Measurements from ENCODE around the gene TRIM37.
A peak's percentile ranks its signal among the peaks of the same experiment; 100 is the strongest.

TRIM37 gene

DNA sequence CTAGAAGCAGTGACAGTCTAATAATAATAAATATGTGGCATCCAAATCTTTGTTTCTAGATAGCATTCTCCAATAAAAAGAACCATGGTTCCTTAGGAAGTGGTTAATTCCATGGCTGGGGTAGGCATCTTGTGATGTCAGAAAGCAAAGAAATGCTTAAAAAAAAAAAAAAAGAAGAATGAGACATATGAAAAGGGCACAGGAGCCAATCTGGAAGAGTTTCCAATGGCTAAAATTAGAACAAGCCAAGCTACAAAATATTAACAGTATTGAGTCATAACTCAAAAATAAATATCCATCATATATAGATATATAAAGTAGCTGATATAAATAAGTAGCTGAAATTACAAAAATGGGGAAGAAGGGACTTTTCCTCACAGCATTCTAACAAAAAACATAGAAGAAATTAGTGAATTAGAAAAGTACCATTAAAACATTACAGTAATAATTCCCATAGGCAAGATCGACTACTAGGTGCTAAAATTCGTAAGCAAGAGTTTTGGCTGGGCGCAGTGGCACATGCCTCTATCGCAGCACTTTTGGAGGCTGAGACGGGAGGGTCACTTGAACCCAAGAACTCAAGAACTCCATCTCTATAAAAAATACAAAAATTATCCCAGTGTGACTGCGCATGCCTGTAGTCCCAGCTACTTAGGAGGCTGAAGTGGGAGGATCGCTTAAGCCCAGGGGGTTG, 111.3 kb downstream of the TRIM37 start:
- H3K9me3 ChIP-seq: no peaks in the 10 kb centered on the region
- peaks cover 0 to 33% (median 9%) of the 10 kb centered on the region in 4 donors for H3K4me1 ChIP-seq
- H3K4me3 ChIP-seq: no peak overlapping the region
- TF ChIP-seq, protein P1, sequence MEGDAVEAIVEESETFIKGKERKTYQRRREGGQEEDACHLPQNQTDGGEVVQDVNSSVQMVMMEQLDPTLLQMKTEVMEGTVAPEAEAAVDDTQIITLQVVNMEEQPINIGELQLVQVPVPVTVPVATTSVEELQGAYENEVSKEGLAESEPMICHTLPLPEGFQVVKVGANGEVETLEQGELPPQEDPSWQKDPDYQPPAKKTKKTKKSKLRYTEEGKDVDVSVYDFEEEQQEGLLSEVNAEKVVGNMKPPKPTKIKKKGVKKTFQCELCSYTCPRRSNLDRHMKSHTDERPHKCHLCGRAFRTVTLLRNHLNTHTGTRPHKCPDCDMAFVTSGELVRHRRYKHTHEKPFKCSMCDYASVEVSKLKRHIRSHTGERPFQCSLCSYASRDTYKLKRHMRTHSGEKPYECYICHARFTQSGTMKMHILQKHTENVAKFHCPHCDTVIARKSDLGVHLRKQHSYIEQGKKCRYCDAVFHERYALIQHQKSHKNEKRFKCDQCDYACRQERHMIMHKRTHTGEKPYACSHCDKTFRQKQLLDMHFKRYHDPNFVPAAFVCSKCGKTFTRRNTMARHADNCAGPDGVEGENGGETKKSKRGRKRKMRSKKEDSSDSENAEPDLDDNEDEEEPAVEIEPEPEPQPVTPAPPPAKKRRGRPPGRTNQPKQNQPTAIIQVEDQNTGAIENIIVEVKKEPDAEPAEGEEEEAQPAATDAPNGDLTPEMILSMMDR (IDR thresholded peaks at IDR 0.05): no peak
- H3K27ac ChIP-seq: peak overlapping the region; percentile 32 to 38
- intact Hi-C loops (cut with DNase I; ENCODE audit: low total_unique reads): no loop called here
- DNase-seq: no peak
- no peaks in the 10 kb centered on the region for H3K27me3 ChIP-seq
- peaks cover 0 to 9% (median 5%) of the 10 kb centered on the region in 3 donors for H3K36me3 ChIP-seq

DNA sequence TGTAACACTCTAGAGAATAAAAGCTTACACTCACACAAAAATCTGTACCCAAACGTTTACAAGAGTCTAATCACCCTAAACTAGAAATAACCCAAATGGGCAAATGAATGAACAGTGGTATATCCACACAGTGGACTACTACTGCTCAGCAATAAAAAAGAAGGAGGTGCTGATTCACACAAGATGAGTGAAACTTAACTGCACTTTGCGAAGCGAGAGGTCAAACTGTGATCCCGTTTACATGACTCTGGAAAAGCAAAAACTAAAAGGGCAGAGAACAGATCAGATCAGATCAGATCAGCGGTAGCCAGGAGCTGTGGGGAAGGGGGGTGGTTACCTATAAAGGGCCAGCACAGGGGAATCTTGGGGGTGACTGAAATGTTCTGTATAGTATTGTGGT, 113.4 kb downstream of the TRIM37 start:
- DNase-seq: no peak
- TF ChIP-seq, protein P1 (IDR thresholded peaks at IDR 0.05): no peak
- no peaks in the 10 kb centered on the region for H3K27me3 ChIP-seq
- intact Hi-C loops (cut with DNase I; ENCODE audit: low total_unique reads): no loop called here
- no peak overlapping the region for H3K4me3 ChIP-seq
- peaks cover 0 to 33% (median 9%) of the 10 kb centered on the region in 4 donors for H3K4me1 ChIP-seq
- H3K27ac ChIP-seq: no peak overlapping the region
- no peaks in the 10 kb centered on the region for H3K9me3 ChIP-seq
- no peaks in the 10 kb centered on the region for H3K36me3 ChIP-seq

DNA sequence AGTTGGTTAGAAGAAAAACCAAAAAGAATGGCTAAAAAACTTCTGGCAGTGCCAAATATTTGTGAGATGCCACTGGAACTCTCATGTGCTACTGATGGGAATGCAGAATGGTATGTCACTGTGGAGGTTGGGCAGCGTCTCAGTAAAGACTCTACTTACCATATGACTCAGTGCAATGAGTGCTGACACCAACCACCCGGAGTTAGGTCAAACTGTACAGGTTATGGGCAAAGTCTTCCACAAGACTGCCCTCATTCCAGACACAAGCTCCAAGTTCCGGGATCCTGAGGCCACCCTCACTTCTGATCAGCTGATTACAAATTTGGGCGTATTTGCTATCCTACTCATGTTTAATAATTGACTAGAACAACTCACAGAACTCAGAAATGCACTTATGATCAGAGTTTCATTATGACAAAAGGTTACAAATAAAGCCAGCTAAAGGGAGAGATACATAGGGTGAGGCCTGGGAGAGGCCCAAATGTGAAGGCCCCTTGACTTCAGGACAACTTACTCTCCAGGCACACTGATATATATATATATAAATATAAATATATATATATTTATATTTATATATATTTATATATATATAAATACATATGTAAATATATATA, 114.9 kb downstream of the TRIM37 start:
- Histone ChIP-seq H3K4me3 (no peak overlapping the region), H3K36me3 (no peaks in the 10 kb centered on the region), H3K9me3 (no peaks in the 10 kb centered on the region), H3K27me3 (no peaks in the 10 kb centered on the region), H3K27ac (no peak overlapping the region), H3K4me1 (peaks cover 0 to 23% (median 9%) of the 10 kb centered on the region in 4 donors)
- TF ChIP-seq, protein P1 (IDR thresholded peaks at IDR 0.05): no peak
- DNase-seq: no peak
- intact Hi-C loops (cut with DNase I; ENCODE audit: low total_unique reads): no loop called here

DNA sequence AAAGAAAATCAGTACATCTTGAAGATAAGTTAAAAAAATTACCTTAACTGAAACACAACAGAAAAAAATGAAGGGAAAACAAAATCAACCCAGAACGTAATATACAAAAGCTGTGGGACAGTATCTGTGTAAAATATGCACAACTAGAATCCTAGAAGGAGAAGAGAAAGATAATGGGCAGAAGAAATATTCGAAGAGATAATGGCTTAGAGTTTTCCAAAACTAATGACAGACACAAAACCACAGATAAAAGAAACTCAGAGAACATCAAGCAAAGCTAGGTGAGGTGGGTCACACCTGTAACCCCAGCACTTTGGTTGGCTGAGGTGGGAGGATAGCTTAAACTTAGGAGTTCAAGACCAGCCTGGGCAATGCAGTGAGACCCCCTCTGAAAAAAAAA, 117.1 kb downstream of the TRIM37 start:
- DNase-seq: no peak
- H3K36me3 ChIP-seq: no peaks in the 10 kb centered on the region
- H3K27ac ChIP-seq: no peak overlapping the region
- H3K4me3 ChIP-seq: no peak overlapping the region
- no peaks in the 10 kb centered on the region for H3K27me3 ChIP-seq
- TF ChIP-seq, protein P1 (IDR thresholded peaks at IDR 0.05): no peak
- intact Hi-C loops (cut with DNase I; ENCODE audit: low total_unique reads): no loop called here
- H3K4me1 ChIP-seq: peaks cover 0 to 11% (median 4%) of the 10 kb centered on the region in 4 donors
- H3K9me3 ChIP-seq: no peaks in the 10 kb centered on the region

DNA sequence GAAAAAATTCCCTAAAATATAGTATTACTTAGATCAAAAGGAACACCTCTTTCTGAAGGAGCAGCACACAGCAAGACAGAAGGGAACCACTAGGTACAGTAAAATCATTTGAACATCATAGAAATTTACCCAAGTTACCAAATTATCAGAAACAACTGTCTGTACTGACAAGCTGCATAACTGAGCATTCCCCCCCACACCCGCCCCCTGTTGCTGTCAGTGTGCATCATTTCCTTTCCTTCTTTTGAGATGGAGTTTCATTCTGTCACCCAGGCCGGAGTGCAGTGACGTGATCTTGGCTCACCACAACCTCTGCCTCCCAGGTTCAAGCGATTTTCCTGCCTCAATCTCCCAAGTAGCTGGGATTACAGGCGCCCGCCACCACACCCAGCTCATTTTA, 120.7 kb downstream of the TRIM37 start:
- Histone ChIP-seq H3K9me3 (no peaks in the 10 kb centered on the region), H3K4me1 (no peaks in the 10 kb centered on the region), H3K27me3 (no peaks in the 10 kb centered on the region), H3K36me3 (no peaks in the 10 kb centered on the region), H3K27ac (no peak overlapping the region), H3K4me3 (no peak overlapping the region)
- TF ChIP-seq, protein P1 (IDR thresholded peaks at IDR 0.05): no peak
- intact Hi-C loops (cut with DNase I; ENCODE audit: low total_unique reads): no loop called here
- no peak for DNase-seq
